ENCODE results near the gene EN2.

DNA sequence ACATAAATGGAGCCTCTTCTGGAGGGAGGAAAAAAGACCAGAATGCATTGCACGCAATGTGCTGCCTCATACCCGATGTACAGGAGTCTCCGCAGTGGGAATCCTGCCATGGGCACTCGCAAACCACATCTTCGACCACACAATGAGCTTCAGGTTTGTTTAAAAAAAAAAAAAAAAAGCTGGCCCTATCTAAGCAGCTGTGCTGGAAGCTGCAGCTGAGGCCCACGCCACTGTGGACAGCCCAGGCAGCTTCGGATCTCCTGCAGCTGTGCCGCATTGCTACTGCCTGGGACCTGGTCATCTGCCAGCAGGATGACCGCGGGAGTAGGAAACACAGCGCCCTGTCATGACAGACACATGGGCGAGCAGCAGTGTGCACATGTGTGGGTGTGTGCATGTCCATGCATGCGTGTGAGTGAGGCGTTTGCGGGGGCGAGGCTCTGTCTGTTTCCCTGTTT is 26.0 kb downstream of the EN2 start:
- no peak for TF ChIP-seq L3MBTL2 (conservative IDR thresholded peaks at IDR 0.05)
- no peak for TF ChIP-seq ZNF384 (IDR thresholded peaks at IDR 0.05)
- no peak for TF ChIP-seq TARDBP (IDR thresholded peaks at IDR 0.05)
- no peak for TF ChIP-seq FOXM1 (IDR thresholded peaks at IDR 0.05; ENCODE audit: borderline replicate concordance)
- TF ChIP-seq ELF4 (IDR thresholded peaks at IDR 0.05), result no peak
- TF ChIP-seq, protein P1, sequence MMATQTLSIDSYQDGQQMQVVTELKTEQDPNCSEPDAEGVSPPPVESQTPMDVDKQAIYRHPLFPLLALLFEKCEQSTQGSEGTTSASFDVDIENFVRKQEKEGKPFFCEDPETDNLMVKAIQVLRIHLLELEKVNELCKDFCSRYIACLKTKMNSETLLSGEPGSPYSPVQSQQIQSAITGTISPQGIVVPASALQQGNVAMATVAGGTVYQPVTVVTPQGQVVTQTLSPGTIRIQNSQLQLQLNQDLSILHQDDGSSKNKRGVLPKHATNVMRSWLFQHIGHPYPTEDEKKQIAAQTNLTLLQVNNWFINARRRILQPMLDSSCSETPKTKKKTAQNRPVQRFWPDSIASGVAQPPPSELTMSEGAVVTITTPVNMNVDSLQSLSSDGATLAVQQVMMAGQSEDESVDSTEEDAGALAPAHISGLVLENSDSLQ (IDR thresholded peaks at IDR 0.05), result no peak
- no peak for TF ChIP-seq SUZ12 (IDR thresholded peaks at IDR 0.05)
- TF ChIP-seq SP1 (IDR thresholded peaks at IDR 0.05), result no peak
- TF ChIP-seq FOXA1 (IDR thresholded peaks at IDR 0.05), result no peak
- no peak for TF ChIP-seq CTBP1 (IDR thresholded peaks at IDR 0.05; ENCODE audit: borderline replicate concordance)
- TF ChIP-seq FOXK2 (IDR thresholded peaks at IDR 0.05), result no peak
